MCF 10A (cell line): ENCODE measurements around the gene CDHR2. TPM values are rescaled to one million over a fixed set of nuclear protein-coding genes. Genes with fewer than 3 reads are reported as not detected.

Source experiments
- BruUV-seq: library from RNA; stranded (reverse); fragments of 400-500 nt; replicated peaks from 2 replicates; lab custom pipeline; 2021; lab: Mats Ljungman, UMichigan
- CTCF ChIA-PET: fragments of 300-600 bp; sonication (Branson Sonifier 250); formaldehyde crosslinking; extraction: SDS; loops from one replicate; lab custom pipeline; 2021; ENCODE audit warnings: antibody characterized with exemption, inconsistent platforms; lab: Yijun Ruan, JAX
- POLR2A ChIA-PET: fragments of 300-600, 350-650 bp; sonication (Branson Sonifier 250); formaldehyde crosslinking; extraction: SDS; loops from one replicate; lab custom pipeline; 2020; ENCODE audit warnings: antibody characterized with exemption, inconsistent platforms; lab: Yijun Ruan, JAX
- DNase-seq: peaks from one replicate; pipeline ENCODE4 v3.0.0-alpha.2; 2018; ENCODE audit not compliant: unreplicated experiment
- H3K27ac Mint-ChIP-seq: one replicate; pipeline ENCODE4 v1.8.0; 2022; ENCODE audit warnings: mild to moderate bottlenecking, low read depth, mixed read lengths; ENCODE audit not compliant: unreplicated experiment
- H3K27me3 Mint-ChIP-seq: one replicate; pipeline ENCODE4 v1.8.0; 2022; ENCODE audit warnings: mixed read lengths; ENCODE audit not compliant: insufficient read depth, unreplicated experiment
- H3K36me3 Mint-ChIP-seq: one replicate; pipeline ENCODE4 v1.8.0; 2022; ENCODE audit warnings: mild to moderate bottlenecking, moderate library complexity, mixed read lengths; ENCODE audit not compliant: insufficient read depth, unreplicated experiment
- H3K4me1 Mint-ChIP-seq: one replicate; pipeline ENCODE4 v1.8.0; 2022; ENCODE audit warnings: mixed read lengths; ENCODE audit not compliant: insufficient read depth, unreplicated experiment
- H3K4me3 Mint-ChIP-seq: one replicate; pipeline ENCODE4 v1.8.0; 2022; ENCODE audit warnings: mild to moderate bottlenecking, moderate library complexity, mixed read lengths; ENCODE audit not compliant: unreplicated experiment
- H3K9me3 Mint-ChIP-seq: one replicate; pipeline ENCODE4 v1.8.0; 2022; ENCODE audit warnings: mixed read lengths; ENCODE audit not compliant: unreplicated experiment
- intact Hi-C: fragments of 100-400 bp; cut with micrococcal nuclease; formaldehyde crosslinking; loops from 2 replicates; pipeline ENCODE4 v1.14.1; 2022
- total RNA-seq: library from RNA; stranded (reverse); gene quantifications from 2 replicates; pipeline ENCODE4 v1.2.3, GENCODE V29; 2022
- TF ChIP-seq, protein P1 (sequence below): fragments of 200-600 bp; IDR thresholded peaks from one replicate; pipeline ENCODE4 v1.8.0; 2022; ENCODE audit warnings: antibody characterized with exemption, mild to moderate bottlenecking; ENCODE audit not compliant: unreplicated experiment

Gene CDHR2
- total RNA-seq, 1 experiment from 2014 or later: 0.09 TPM

DNA sequence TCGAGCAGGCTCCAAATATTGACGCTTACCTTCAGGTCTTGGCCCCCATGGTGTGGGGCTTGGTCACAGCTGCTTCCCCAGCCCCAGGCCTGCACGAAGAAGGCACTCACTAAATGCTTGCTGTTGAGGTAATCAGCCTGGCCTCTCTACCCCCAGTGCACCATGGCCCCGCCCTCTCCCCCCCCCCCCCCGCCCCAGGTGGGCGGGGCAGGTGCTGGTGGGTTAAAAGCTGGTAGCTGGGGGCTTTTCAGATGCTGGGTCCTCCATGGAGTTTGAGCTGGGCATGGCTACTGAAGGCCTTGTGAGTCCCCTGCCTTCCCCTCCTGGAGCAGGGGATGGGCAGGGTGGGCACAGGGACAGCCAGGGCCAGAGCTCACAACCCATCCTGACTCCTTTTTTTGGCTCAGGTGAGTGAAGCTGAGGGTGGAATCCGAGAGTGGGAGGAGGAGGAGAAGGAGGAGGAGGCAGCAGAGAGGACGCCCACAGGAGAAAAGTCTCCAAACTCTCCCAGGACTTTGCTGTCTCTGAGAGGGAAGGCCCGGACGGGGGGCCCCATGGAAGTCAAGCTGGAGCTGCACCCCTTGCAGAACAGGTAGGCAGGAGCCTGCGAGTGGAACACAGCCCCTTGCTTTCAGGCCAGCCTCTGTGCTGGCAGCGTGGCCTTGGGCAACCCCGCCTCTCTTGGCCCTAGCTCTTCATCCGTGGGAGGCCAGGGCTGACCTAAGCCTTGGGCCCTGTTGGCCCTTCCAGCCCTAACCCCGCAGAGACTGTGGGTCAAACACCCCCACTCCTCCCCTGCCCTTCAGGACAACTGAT is 93.7 kb downstream of the CDHR2 start:
- no TSS peak for BruUV-seq
- Mint-ChIP-seq H3K27ac (no peak overlapping the region), H3K4me1 (no peaks in the 10 kb centered on the region), H3K27me3 (no peaks in the 10 kb centered on the region), H3K36me3 (no peaks in the 10 kb centered on the region), H3K9me3 (no peaks in the 10 kb centered on the region), H3K4me3 (no peak overlapping the region)
- intact Hi-C loops: no loop called here
- ChIA-PET POLR2A (no interaction called here), CTCF (interaction anchor here (1.0 to 1.8 kb wide), 3 partner anchors 65 to 70 kb away, joined by 3 to 8 read pairs (median 3); no protein-coding TSS in a partner anchor)
- no peak for DNase-seq
- TF ChIP-seq, protein P1, sequence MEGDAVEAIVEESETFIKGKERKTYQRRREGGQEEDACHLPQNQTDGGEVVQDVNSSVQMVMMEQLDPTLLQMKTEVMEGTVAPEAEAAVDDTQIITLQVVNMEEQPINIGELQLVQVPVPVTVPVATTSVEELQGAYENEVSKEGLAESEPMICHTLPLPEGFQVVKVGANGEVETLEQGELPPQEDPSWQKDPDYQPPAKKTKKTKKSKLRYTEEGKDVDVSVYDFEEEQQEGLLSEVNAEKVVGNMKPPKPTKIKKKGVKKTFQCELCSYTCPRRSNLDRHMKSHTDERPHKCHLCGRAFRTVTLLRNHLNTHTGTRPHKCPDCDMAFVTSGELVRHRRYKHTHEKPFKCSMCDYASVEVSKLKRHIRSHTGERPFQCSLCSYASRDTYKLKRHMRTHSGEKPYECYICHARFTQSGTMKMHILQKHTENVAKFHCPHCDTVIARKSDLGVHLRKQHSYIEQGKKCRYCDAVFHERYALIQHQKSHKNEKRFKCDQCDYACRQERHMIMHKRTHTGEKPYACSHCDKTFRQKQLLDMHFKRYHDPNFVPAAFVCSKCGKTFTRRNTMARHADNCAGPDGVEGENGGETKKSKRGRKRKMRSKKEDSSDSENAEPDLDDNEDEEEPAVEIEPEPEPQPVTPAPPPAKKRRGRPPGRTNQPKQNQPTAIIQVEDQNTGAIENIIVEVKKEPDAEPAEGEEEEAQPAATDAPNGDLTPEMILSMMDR: no peak

DNA sequence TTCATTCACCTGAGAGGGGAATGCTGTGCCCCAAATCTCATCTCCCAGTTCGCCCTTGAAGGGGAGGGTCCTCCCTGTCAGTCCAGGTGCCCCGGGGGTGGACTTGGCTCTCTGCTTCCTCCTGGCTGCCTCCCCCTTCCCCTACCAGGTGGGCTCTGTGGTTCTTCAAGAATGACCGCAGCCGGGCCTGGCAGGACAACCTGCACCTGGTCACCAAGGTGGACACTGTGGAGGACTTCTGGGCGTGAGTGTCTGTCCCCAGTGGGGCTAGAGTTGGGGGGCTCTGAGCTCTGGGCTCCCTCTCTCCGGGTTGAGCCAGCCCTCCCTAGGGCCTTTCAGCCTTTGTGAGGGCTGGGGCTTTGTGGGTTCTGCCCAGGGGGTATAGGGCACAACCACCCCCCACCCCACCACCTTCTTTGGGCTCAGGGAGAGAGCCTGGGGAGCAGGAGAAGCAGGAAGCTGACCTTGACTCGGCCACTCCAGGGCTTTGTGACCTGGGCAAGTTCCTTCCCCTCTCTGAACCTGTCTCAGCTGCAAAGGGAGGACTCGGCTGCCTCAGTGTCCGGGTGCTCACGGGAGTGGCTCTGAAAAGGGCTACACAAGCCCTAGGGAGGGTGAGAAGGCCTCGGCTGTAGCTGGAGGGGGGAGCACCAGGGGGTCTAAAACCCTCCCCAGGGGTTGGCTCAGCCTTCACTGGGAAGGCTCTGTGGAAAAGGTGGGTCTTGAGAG is 94.5 kb downstream of the CDHR2 start:
- intact Hi-C loops: no loop called here
- POLR2A ChIA-PET: no interaction called here
- Mint-ChIP-seq H3K4me1 (peaks cover 5% of the 10 kb centered on the region), H3K9me3 (no peaks in the 10 kb centered on the region), H3K27me3 (no peaks in the 10 kb centered on the region), H3K36me3 (no peaks in the 10 kb centered on the region), H3K27ac (no peak overlapping the region), H3K4me3 (no peak overlapping the region)
- TF ChIP-seq, protein P1: no peak
- CTCF ChIA-PET: interaction anchor here (0.6 to 9.4 kb wide), 4 partner anchors 15 to 70 kb away, joined by 3 to 122 read pairs (median 6); no protein-coding TSS in a partner anchor
- BruUV-seq: no TSS peak
- no peak for DNase-seq

DNA sequence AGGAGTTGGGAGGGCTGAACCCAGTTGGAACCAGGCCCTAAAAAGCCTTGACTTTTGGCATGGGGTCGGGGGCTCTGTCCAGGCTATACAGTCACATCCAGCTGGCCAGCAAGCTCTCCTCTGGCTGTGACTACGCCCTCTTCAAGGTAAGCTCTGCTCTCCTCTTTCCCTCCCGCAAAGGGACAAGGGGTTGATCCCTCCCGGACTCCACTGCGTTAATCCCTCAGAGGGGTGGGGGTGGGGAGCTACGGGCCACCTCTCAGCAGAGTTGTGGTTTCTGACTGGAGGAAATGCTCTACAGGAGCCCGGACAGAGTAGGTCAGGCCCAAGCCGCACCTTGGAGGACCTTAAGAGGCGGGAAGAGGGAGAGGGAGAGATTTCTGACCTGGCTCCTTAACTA is 95.2 kb downstream of the CDHR2 start:
- CTCF ChIA-PET: interaction anchor here (1.3 to 9.4 kb wide), 3 partner anchors 15 to 71 kb away, joined by 3 to 122 read pairs (median 8); no protein-coding TSS in a partner anchor
- H3K4me3 Mint-ChIP-seq: no peak overlapping the region

More for the DNA sequence above, 95.2 kb downstream of the CDHR2 start:
- intact Hi-C loops: no loop called here
- BruUV-seq: no TSS peak
- TF ChIP-seq, protein P1: no peak
- Mint-ChIP-seq H3K27me3 (no peaks in the 10 kb centered on the region), H3K4me1 (peaks cover 9% of the 10 kb centered on the region), H3K27ac (no peak overlapping the region), H3K36me3 (no peaks in the 10 kb centered on the region), H3K9me3 (no peaks in the 10 kb centered on the region)
- POLR2A ChIA-PET: interaction anchor here (0.7 kb wide), 1 partner anchor 218 kb away, joined by 3 read pairs; no protein-coding TSS in a partner anchor
- DNase-seq: no peak
